Keratinocyte (primary cell): Measurements from ENCODE around the gene LIMD2. TPM values are rescaled to one million over a fixed set of nuclear protein-coding genes. Genes with fewer than 3 reads are reported as not detected.
"Not testable (repeated sequence)": the region's sequence is repeated elsewhere in the genome, so short reads cannot be mapped to it uniquely, and the experiment has no call there.

ENCODE experiments used
- DNase-seq: peaks from one replicate; pipeline ENCODE4 v3.0.0-alpha.2; 2011; ENCODE audit warnings: low read depth, missing footprints, low spot score
- FAIRE-seq: peaks from 2 replicates; lab custom pipeline; 2011; peaks lifted over from hg19 to GRCh38; lab: Jason Lieb, UNC
- H2AFZ ChIP-seq: 2 replicates; pipeline ENCODE4 v1.6.0; 2012; ENCODE audit warnings: low read length, control low read depth, inconsistent platforms; ENCODE audit not compliant: control insufficient read depth
- H3K27ac ChIP-seq: 2 replicates; pipeline ENCODE4 v1.5.1; 2011; ENCODE audit warnings: low read length; ENCODE audit not compliant: control insufficient read depth, insufficient read depth
- H3K27me3 ChIP-seq: 3 replicates; pipeline ENCODE4 v1.6.0; 2011; ENCODE audit warnings: low read length; ENCODE audit not compliant: control insufficient read depth, insufficient read depth; ENCODE audit errors: extremely low read depth
- H3K36me3 ChIP-seq, 2 experiments: 2 replicates in 1 of 2; 3 replicates in 1 of 2; pipeline ENCODE4 v1.5.1; 2011; ENCODE audit warnings: low read length in 2 of 2, mild to moderate bottlenecking in 1 of 2; ENCODE audit not compliant: control insufficient read depth in 2 of 2, insufficient read depth in 2 of 2; ENCODE audit errors: extremely low read depth in 1 of 2
- H3K4me1 ChIP-seq: 3 replicates; pipeline ENCODE4 v1.5.1; 2011; ENCODE audit warnings: low read length; ENCODE audit not compliant: control insufficient read depth, insufficient read depth; ENCODE audit errors: extremely low read depth
- H3K4me2 ChIP-seq: 3 replicates; pipeline ENCODE4 v1.6.0; 2011; ENCODE audit warnings: low read depth, low read length; ENCODE audit not compliant: control insufficient read depth, insufficient read depth; ENCODE audit errors: extremely low read depth
- H3K4me3 ChIP-seq, 3 experiments: fragments of 200-600 bp in 1 of 3; sonication (generic) in 1 of 3; 2 replicates in 2 of 3; 3 replicates in 1 of 3; pipeline ENCODE4 v1.5.1; 2011 to 2016; ENCODE audit warnings: low read length in 3 of 3, mild to moderate bottlenecking in 3 of 3, control low read depth in 2 of 3, inconsistent platforms in 1 of 3, low read depth in 1 of 3, mixed read lengths in 1 of 3, mixed run types in 1 of 3, moderate library complexity in 1 of 3; ENCODE audit not compliant: control insufficient read depth in 2 of 3, insufficient read depth in 2 of 3; ENCODE audit errors: extremely low read depth in 1 of 3
- H3K79me2 ChIP-seq: 2 replicates; pipeline ENCODE4 v1.6.0; 2012; ENCODE audit warnings: low read length; ENCODE audit not compliant: control insufficient read depth, insufficient read depth
- H3K9ac ChIP-seq: 3 replicates; pipeline ENCODE4 v1.6.0; 2011; ENCODE audit warnings: low read length; ENCODE audit not compliant: control insufficient read depth, insufficient read depth; ENCODE audit errors: extremely low read depth
- H3K9me1 ChIP-seq: 3 replicates; pipeline ENCODE4 v1.6.0; 2011; ENCODE audit warnings: low read length; ENCODE audit not compliant: control insufficient read depth, insufficient read depth; ENCODE audit errors: extremely low read depth
- H3K9me3 ChIP-seq: 2 replicates; pipeline ENCODE4 v1.5.1; 2012; ENCODE audit warnings: low read depth, low read length; ENCODE audit not compliant: control insufficient read depth
- H4K20me1 ChIP-seq: 3 replicates; pipeline ENCODE4 v1.6.0; 2011; ENCODE audit warnings: low read length; ENCODE audit not compliant: control insufficient read depth, insufficient read depth; ENCODE audit errors: extremely low read depth
- CTCF ChIP-seq, 3 experiments: IDR thresholded peaks in 1 of 3; conservative IDR thresholded peaks in 1 of 3; optimal IDR thresholded peaks in 1 of 3; 2 replicates in 2 of 3; 3 replicates in 1 of 3; pipeline versions ENCODE3 to v1.5.1; 2011; ENCODE audit warnings: low read length in 3 of 3, mild to moderate bottlenecking in 3 of 3, moderate library complexity in 2 of 3, control low read depth in 1 of 3, inconsistent platforms in 1 of 3; ENCODE audit not compliant: insufficient read depth in 2 of 3; ENCODE audit errors: extremely low read depth in 1 of 3
- EZH2 ChIP-seq: IDR thresholded peaks from one replicate; pipeline ENCODE4 v1.6.1; 2012; ENCODE audit warnings: inconsistent platforms, mild to moderate bottlenecking, low read length, moderate library complexity
- dilution Hi-C: fragments of 300-500 bp; cut with MboI; formaldehyde crosslinking; loops from one replicate; pipeline ENCODE4 v1.7.0; 2020; ENCODE audit warnings: low sequenced_read_pairs; ENCODE audit not compliant: extremely low pct_ligation_motif_present
- polyA plus RNA-seq, 5 experiments: library from polyadenylated mRNA; depleted of rRNA in 3 of 5; stranded (reverse) in 3 of 5; stranded (forward) in 1 of 5; unstranded in 1 of 5; fragments of >200 nt; gene quantifications; 1 replicate in 1 of 5; 2 replicates in 3 of 5; 3 replicates in 1 of 5; pipeline versions ENCODE4 v1.2.1 to v1.2.3, GENCODE V29; 2011 to 2012; ENCODE audit warnings: missing spikeins in 2 of 5, low read depth in 1 of 5, low replicate concordance in 1 of 5

The LIMD2 gene
- polyA plus RNA-seq, 1 donor (not counting 4 experiments of a cell fraction or from before 2014, with no cell fraction given) = 1.6 TPM

- Histone ChIP-seq H3K36me3 (peaks cover 0 to 3% of the 10 kb centered on the region in 2 experiments), H3K4me1 (no peaks in the 10 kb centered on the region), H3K9ac (no peak overlapping the region), H3K4me2 (no peak overlapping the region), H3K4me3 (no peak overlapping the region), H3K27me3 (no peaks in the 10 kb centered on the region), H3K79me2 (no peaks in the 10 kb centered on the region), H3K27ac (no peak overlapping the region), H3K9me3 (no peaks in the 10 kb centered on the region), H3K9me1 (no peaks in the 10 kb centered on the region), H4K20me1 (no peaks in the 10 kb centered on the region), H2AFZ (no peak overlapping the region)
- DNase-seq = no peak
- dilution Hi-C loops = no loop called here
- no peak for TF ChIP-seq CTCF (optimal IDR thresholded peaks at IDR 0.05 in 1 of 3, IDR thresholded peaks at IDR 0.05 in 1 of 3, conservative IDR thresholded peaks at IDR 0.05 in 1 of 3; ENCODE audit: extremely low read depth in 1 of 3, insufficient read depth in 2 of 3, low read length in 3 of 3)
- no peak for TF ChIP-seq EZH2
- FAIRE-seq = no peak
Observed at GRCh38 chr17:63722403-63722802, 22.5 kb upstream of the LIMD2 start.

- H3K4me1 ChIP-seq, dilution Hi-C loops, H3K4me2 ChIP-seq: not testable (repeated sequence)
Observed at GRCh38 chr17:63720194-63720593, 20.3 kb upstream of the LIMD2 start.

GRCh38 chr17:63718988-63719387 is 19.1 kb upstream of the LIMD2 start:
- Histone ChIP-seq H2AFZ (no peak overlapping the region), H3K9me3 (no peaks in the 10 kb centered on the region), H3K79me2 (no peaks in the 10 kb centered on the region), H3K36me3 (peaks cover 0 to 5% of the 10 kb centered on the region in 2 experiments), H3K9ac (no peak overlapping the region), H3K4me3 (no peak overlapping the region), H4K20me1 (no peaks in the 10 kb centered on the region), H3K4me2 (no peak overlapping the region), H3K9me1 (no peaks in the 10 kb centered on the region), H3K27ac (no peak overlapping the region), H3K27me3 (no peaks in the 10 kb centered on the region), H3K4me1 (no peaks in the 10 kb centered on the region)
- no peak for FAIRE-seq
- TF ChIP-seq EZH2 (no peak), CTCF (optimal IDR thresholded peaks at IDR 0.05 in 1 of 3, IDR thresholded peaks at IDR 0.05 in 1 of 3, conservative IDR thresholded peaks at IDR 0.05 in 1 of 3; ENCODE audit: extremely low read depth in 1 of 3, insufficient read depth in 2 of 3, low read length in 3 of 3) (no peak)
- dilution Hi-C loops = no loop called here
- DNase-seq = no peak

More at GRCh38 chr17:63720194-63720593, 20.3 kb upstream of the LIMD2 start:
- not testable (repeated sequence) for H3K9me3 ChIP-seq, H3K4me3 ChIP-seq, H3K27ac ChIP-seq, H3K36me3 ChIP-seq, FAIRE-seq, H3K9me1 ChIP-seq, H3K9ac ChIP-seq, H2AFZ ChIP-seq, DNase-seq, H3K27me3 ChIP-seq, H4K20me1 ChIP-seq, H3K79me2 ChIP-seq
